ENCODE measurements around the gene LYPD3. TPM values are rescaled to one million over a fixed set of nuclear protein-coding genes. Genes with fewer than 3 reads are reported as not detected.

LYPD3 gene
- total RNA-seq, 1 experiment from 2014 or later, result 1.8 TPM

DNA sequence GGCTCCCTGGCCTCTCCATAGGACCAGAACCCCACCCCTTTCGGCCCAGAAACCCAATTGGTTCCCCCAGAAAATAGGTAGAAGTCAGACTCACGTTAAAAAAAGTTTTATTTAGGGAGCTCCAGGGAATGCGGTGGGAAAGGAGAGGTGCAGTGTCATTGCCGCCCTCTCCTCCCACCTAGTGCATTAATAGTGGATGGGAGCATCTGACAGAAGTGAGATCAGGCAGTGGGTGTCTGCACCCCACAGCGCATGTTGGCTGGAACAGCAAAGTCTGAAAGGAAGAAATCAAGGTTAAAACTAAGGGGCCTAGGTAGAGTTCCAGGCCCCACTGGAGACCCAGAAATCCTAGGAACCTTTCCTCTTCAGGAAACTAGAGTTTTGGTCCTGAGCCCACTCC, 41.2 kb upstream of the LYPD3 start:
- no peak overlapping the region for H4K91ac ChIP-seq (ENCODE audit: insufficient read length, low read depth, low read length)
- DNase-seq, result no peak
- H3K4me2 ChIP-seq (ENCODE audit: insufficient read depth, insufficient read length, low read length), result no peak overlapping the region
- no peaks in the 10 kb centered on the region for H3K79me2 ChIP-seq (ENCODE audit: insufficient read depth, low read length)
- no peak overlapping the region for H3K18ac ChIP-seq (ENCODE audit: insufficient read length, low read depth, low read length)
- no peak overlapping the region for H2BK12ac ChIP-seq (ENCODE audit: insufficient read length, low read depth, low read length)
- H3K4me1 Mint-ChIP-seq, result peaks cover 12 to 19% of the 10 kb centered on the region in 2 experiments
- H3K4me1 ChIP-seq (ENCODE audit: insufficient read depth, low read length), result no peaks in the 10 kb centered on the region
- TF ChIP-seq, protein P1, sequence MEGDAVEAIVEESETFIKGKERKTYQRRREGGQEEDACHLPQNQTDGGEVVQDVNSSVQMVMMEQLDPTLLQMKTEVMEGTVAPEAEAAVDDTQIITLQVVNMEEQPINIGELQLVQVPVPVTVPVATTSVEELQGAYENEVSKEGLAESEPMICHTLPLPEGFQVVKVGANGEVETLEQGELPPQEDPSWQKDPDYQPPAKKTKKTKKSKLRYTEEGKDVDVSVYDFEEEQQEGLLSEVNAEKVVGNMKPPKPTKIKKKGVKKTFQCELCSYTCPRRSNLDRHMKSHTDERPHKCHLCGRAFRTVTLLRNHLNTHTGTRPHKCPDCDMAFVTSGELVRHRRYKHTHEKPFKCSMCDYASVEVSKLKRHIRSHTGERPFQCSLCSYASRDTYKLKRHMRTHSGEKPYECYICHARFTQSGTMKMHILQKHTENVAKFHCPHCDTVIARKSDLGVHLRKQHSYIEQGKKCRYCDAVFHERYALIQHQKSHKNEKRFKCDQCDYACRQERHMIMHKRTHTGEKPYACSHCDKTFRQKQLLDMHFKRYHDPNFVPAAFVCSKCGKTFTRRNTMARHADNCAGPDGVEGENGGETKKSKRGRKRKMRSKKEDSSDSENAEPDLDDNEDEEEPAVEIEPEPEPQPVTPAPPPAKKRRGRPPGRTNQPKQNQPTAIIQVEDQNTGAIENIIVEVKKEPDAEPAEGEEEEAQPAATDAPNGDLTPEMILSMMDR (conservative IDR thresholded peaks at IDR 0.05), result no peak
- H3K56ac ChIP-seq (ENCODE audit: insufficient read length, low read depth, low read length), result no peak overlapping the region
- H2BK5ac ChIP-seq (ENCODE audit: insufficient read length, low read length), result no peak overlapping the region
- no peak overlapping the region for H4K5ac ChIP-seq (ENCODE audit: insufficient read length, low read depth, low read length)
- H3K23ac ChIP-seq (ENCODE audit: insufficient read length, low read depth, low read length), result no peak overlapping the region
- H2BK20ac ChIP-seq (ENCODE audit: low read depth, low read length, poor library complexity, severe bottlenecking), result no peak overlapping the region
- no peak overlapping the region for H4K8ac ChIP-seq (replicated peaks; ENCODE audit: insufficient read length, low read depth, low read length)
- no peak overlapping the region for H2BK15ac ChIP-seq (ENCODE audit: low read depth, low read length)
- no peak overlapping the region for H3T11ph ChIP-seq (ENCODE audit: low read length)
- H3K9me3 ChIP-seq (ENCODE audit: control insufficient read depth, low read depth, low read length), result no peaks in the 10 kb centered on the region
- H3K27me3 ChIP-seq (ENCODE audit: insufficient read depth, low read length), result peaks cover 4% of the 10 kb centered on the region; the same call in 1 of the 2 replicates
- H2AFZ ChIP-seq (ENCODE audit: low read length), result no peak overlapping the region
- no peak overlapping the region for H3K27ac ChIP-seq (ENCODE audit: insufficient read length, low read depth, low read length)
- H3K27me3 Mint-ChIP-seq (ENCODE audit: low read depth), result peaks cover 12% of the 10 kb centered on the region
- no peaks in the 10 kb centered on the region for H3K79me1 ChIP-seq (ENCODE audit: insufficient read depth, low read depth, low read length, poor library complexity, severe bottlenecking)
- no CpG with 5 or more reads among the region's 5 CpGs for WGBS (ENCODE audit: extremely low coverage, insufficient read length, low lambda C conversion rate)
- no peak overlapping the region for H3K4me3 Mint-ChIP-seq
- H3K9me3 Mint-ChIP-seq, result no peaks in the 10 kb centered on the region; a peak in 1 of 5 replicates
- no peak overlapping the region for H3K27ac Mint-ChIP-seq
- no peak overlapping the region for H3K14ac ChIP-seq (ENCODE audit: insufficient read depth, low read length)
- no peaks in the 10 kb centered on the region for H4K20me1 ChIP-seq (ENCODE audit: control insufficient read depth, insufficient read depth, insufficient read length)
- H2BK120ac ChIP-seq (ENCODE audit: low read depth, low read length, poor library complexity, severe bottlenecking), result no peak overlapping the region
- H3K9ac ChIP-seq (ENCODE audit: extremely low read depth, insufficient read length, low read length), result no peak overlapping the region
- H2AK5ac ChIP-seq (ENCODE audit: insufficient read length, low read length), result no peak overlapping the region
- H3K4ac ChIP-seq (ENCODE audit: low read depth, low read length), result no peak overlapping the region
- H3K23me2 ChIP-seq (ENCODE audit: insufficient read length, low read depth, low read length, poor library complexity, severe bottlenecking), result peaks cover 19% of the 10 kb centered on the region
- peaks cover 17 to 19% (median 19%) of the 10 kb centered on the region in 3 experiments; a peak in 6 of 7 replicates for H3K36me3 Mint-ChIP-seq (ENCODE audit: insufficient read depth in 1 of 3, low read depth in 3 of 3)

Measured in H9 (cell line).